ES-I3 (cell line): ENCODE results near the gene NF1.
"Not testable (repeated sequence)": the region's sequence is repeated elsewhere in the genome, so short reads cannot be mapped to it uniquely, and the experiment has no call there.

Source experiments
- H3K36me3 ChIP-seq: 2 replicates; pipeline ENCODE4 v1.6.1; 2013; ENCODE audit warnings: mild to moderate bottlenecking, low read length, control low read depth, moderate library complexity; ENCODE audit not compliant: insufficient read depth
- H3K4me1 ChIP-seq: 2 replicates; pipeline ENCODE4 v1.6.1; 2013; ENCODE audit warnings: mild to moderate bottlenecking, control low read depth, low read length; ENCODE audit not compliant: insufficient read depth
- H3K9ac ChIP-seq: 2 replicates; pipeline ENCODE4 v1.6.1; 2013; ENCODE audit warnings: low read depth, mild to moderate bottlenecking, low read length, moderate library complexity
- H3K9me3 ChIP-seq: 2 replicates; pipeline ENCODE4 v1.6.1; 2013; ENCODE audit warnings: mild to moderate bottlenecking, low read length, moderate library complexity; ENCODE audit not compliant: control insufficient read depth, insufficient read depth

NF1 gene

GRCh38 chr17:31374503-31374902 lies 279.7 kb downstream of the NF1 start:
- Histone ChIP-seq H3K9ac (no peak overlapping the region), H3K9me3 (no peaks in the 10 kb centered on the region), H3K36me3 (no peaks in the 10 kb centered on the region), H3K4me1 (peaks cover 9% of the 10 kb centered on the region)

DNA sequence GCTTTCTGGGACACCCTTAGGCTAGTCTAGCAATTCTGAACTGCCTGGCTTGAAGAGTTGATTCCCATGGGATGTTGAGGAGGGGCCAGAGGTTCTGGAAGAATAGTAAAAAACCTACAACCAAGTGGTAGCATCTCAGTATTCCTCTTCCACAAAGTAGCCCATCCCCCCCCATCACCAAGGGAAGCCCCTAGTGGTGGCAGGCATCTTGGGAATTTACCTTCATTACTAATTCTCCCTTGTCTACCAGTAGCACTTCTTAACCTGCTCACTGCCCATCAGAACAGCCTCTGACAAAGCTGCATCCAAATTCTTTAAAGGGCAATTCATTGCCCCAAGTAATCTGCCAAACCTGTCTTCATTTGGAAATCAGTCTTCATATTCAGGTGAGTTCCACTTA lies 283.9 kb downstream of the NF1 start:
- Histone ChIP-seq H3K36me3 (no peaks in the 10 kb centered on the region), H3K9me3 (no peaks in the 10 kb centered on the region), H3K4me1 (peaks cover 9% of the 10 kb centered on the region), H3K9ac (no peak overlapping the region)

DNA sequence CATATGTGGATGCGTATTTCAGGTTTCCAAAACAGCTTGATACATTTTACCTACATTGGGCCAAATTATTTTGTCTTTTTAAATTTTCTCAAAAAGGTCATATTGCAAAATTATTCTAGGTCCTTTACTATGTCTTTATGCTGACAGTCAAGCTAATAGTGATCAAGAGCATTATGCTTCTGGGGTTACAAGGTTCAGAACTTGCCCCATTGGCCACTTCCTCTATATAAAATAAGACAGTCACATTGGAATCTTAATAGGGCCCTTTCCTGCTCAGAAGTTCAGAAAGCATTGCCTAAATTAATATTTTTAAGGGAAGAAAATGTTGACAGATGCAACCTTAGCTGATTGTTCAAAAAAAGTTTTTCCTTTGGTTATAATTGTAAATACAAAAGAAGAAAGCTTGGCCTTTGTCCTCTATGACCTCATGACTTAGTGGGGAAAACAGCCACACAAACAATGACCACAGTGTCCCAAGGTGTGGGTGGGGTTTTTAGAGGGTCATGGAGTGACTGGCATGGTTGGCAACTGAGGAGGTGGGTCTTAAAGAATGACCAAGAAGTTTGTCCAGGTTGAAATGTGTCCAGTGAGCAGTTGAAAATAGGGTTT lies 284.9 kb downstream of the NF1 start:
- Histone ChIP-seq H3K9me3 (no peaks in the 10 kb centered on the region), H3K36me3 (no peaks in the 10 kb centered on the region), H3K4me1 (peaks cover 9% of the 10 kb centered on the region), H3K9ac (no peak overlapping the region)

- H3K36me3 ChIP-seq: no peaks in the 10 kb centered on the region
- H3K9ac ChIP-seq: no peak overlapping the region
- H3K9me3 ChIP-seq: no peaks in the 10 kb centered on the region
- peaks cover 9% of the 10 kb centered on the region for H3K4me1 ChIP-seq
Observed at GRCh38 chr17:31381165-31381668, 286.4 kb downstream of the NF1 start.

DNA sequence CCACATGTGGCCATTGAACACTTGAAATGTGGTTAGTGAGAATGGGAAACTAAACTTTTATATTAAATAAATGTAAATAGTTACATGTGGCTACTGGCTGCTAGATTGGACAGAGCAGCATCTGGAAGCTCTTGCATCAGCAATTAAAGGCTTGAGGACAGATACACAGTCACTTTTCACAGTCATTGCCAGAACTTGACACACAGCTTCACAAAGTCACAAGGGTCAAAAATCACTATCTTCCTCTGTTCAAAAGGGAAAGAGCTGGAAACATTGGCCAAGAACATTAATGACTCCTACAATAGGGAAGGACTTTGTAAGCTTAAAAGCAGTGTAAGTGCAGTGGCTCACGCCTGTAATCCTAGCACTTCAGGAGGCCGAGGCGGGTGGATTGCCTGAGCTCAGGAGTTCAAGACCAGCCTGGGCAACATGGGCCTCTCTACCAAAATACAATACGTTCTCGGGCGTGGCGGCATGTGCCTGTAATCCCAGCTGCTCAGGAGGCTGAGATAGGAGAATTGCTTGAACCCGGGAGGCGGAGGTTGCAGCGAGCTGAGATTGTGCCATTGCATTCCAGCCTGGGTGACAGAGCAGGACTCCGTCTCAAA lies 288.0 kb downstream of the NF1 start:
- H3K36me3 ChIP-seq, H3K9me3 ChIP-seq, H3K4me1 ChIP-seq, H3K9ac ChIP-seq: not testable (repeated sequence)

DNA sequence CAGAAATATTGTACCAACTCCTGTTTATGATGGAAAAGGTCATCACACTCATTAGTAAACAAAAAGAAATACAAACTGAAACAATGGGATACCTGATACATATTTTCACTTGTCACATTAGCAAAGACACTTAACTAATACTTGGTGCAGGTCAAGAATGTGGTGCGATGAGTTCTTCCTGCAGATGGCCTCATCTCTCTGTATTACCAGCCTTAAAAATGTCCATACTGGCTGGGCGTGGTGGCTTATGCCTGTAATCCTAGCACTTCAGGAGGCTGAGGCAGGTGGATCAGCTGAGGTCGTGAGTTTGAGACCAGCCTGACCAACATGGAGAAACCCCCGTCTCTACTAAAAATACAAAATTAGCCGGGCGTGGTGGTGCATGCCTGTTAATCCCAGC lies 288.7 kb downstream of the NF1 start:
- H3K4me1 ChIP-seq, H3K9me3 ChIP-seq, H3K9ac ChIP-seq, H3K36me3 ChIP-seq: not testable (repeated sequence)

DNA sequence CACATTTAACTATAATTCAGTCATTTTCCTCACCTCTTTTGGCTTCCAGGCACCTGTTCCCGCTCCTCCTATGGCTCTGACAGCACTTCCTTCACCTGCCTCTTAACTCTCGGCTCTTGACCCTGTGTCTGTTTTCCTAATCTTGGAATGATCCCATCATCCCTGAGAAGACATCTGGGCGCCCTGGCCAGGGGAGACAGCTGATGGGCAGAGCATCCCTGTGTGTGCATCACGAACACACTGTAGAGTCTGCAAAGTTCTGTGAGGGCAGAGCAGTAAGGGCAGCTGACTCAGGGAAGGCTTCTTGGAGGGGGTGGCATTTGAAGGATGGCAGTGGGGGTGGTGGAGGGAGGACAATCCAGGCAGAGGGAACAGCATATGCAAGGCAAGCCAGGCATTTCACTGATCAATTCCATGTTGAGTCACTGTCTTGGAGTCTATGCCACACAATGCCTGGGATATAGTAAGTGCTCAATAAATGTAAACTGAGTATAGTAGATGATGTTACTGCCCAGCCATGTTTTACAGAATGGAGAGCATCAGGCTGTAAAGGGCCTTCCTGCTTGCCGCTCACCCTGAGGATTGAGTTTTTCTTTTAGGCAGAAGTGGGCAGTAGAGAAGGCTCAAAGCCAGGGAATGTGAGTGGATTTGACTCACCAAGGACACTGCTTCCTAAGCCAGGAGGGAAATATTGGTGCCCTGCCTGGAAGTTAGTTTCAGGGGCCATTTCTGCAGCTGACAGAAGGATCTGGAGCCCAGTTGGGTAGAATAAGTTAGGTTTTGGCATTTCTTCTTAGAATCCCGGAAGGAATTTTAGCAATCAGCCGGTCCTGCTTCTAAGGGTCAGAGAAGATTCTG lies 290.9 kb downstream of the NF1 start:
- Histone ChIP-seq H3K36me3 (no peaks in the 10 kb centered on the region), H3K4me1 (no peaks in the 10 kb centered on the region), H3K9ac (no peak overlapping the region), H3K9me3 (no peaks in the 10 kb centered on the region)

DNA sequence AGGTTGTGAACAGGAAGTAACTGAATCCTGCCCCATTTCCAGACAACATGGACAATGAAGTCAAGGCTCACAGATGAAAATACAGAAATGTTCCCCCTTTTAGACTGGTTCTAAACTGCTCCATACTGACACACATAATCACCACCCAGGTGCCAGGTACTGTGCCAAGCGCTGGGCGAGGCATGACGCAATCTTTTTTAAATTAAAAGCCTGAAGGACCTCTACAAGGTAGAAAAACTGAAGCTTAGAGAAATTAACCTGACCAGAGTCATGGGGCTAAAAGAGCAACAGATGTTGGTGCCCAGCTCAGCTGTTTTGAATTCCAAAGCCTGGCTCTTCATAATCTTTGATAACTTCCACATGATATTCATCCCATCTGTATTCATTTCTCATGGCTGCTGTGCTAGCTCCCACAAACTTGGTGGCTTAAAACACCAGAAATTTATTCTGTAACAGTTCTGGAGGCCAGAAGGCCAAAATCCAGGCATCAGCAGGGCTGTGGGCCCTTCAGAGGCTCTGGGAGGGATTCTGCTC lies 291.8 kb downstream of the NF1 start:
- Histone ChIP-seq H3K36me3 (no peaks in the 10 kb centered on the region), H3K4me1 (no peaks in the 10 kb centered on the region), H3K9ac (no peak overlapping the region), H3K9me3 (no peaks in the 10 kb centered on the region)

DNA sequence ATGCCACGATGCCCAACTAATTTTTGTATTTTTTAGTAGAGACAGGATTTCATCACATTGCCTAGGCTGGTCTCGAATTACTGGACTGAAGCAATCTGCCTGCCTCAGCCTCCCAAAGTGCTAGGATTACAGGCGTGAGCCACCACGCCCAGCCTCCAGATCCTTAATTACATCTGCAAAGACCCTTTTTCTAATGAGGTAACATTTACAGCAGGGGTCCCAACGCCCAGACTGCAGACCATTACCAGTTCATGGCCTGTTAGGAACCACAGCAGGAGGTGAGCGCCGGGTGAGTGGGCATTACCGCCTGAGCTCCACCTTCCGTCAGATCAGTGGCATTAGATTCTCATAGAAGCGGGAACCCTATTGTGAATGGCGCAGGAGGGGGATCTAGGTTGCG lies 292.7 kb downstream of the NF1 start:
- no peaks in the 10 kb centered on the region for H3K36me3 ChIP-seq
- H3K9ac ChIP-seq: no peak overlapping the region
- no peaks in the 10 kb centered on the region for H3K4me1 ChIP-seq
- H3K9me3 ChIP-seq: no peaks in the 10 kb centered on the region

DNA sequence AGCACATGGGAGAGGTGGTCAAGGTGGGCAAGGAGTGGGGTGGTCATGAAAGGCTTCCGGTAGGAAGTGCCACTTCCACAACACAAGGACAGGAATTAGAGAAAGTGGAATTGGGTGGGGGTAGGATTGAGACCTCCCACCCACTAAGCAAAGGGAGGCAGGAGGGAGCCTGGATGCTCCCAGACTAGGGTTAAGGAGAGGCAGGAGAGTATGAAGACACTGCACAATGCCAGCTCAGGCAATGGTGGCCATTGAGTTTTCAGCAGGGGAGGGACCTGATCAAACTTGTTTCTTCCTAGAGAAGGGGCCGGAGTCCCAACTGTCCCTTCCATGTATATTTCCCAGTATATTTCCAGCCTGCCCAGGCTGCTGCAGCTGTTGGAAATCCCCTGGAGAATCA lies 293.6 kb downstream of the NF1 start:
- no peak overlapping the region for H3K9ac ChIP-seq
- no peaks in the 10 kb centered on the region for H3K4me1 ChIP-seq
- H3K9me3 ChIP-seq: no peaks in the 10 kb centered on the region
- H3K36me3 ChIP-seq: no peaks in the 10 kb centered on the region

DNA sequence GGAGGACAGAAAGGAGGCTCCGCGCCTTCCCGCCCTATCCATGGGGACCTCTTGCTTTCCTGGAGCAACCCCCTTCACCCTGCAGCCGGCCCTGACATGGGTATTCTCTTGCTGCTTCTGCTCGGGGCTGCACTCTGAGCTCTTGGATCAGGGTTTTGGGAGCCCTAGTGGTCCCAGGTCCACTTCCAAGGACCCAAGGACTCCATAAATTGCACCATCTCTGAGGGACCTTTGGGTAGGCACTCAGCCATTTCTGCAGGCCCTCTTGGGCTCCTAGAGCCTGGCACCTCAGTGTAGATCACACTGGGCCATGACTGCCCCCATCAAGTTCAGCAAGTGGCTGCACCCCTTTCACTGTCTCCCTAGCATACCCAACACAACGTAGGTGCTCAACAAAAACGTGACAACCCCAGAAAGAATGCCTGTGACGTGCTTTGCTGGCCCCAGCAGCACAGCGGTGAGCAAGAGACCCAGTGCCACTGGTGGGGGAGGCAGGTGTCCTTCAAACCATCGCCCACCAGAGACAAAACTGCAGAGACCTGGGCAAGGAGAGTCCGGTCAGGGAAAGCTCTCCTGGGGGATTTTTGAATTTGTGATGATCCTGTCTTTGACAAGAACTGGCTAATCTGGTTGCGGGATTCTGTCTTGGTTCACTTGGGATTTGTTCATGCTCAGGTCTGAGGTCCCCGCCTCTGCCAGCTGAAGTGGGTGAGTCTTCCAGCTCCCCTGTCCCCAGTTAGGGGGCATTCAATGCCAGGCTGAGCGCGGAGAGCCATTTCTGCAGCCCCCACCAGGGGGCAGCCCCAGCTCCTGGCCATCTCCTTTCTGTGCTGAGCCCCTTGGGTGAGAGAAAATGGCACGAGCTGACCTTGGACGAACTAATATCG lies 294.2 kb downstream of the NF1 start:
- Histone ChIP-seq H3K4me1 (no peaks in the 10 kb centered on the region), H3K9me3 (no peaks in the 10 kb centered on the region)

GRCh38 chr17:31389657-31390381 lies 295.0 kb downstream of the NF1 start:
- H3K9ac ChIP-seq: peak overlapping the region; percentile 62; the same call in 1 of the 2 replicates
- H3K4me1 ChIP-seq: no peaks in the 10 kb centered on the region
- H3K9me3 ChIP-seq: no peaks in the 10 kb centered on the region
- H3K36me3 ChIP-seq: no peaks in the 10 kb centered on the region

More for the DNA sequence above, 294.2 kb downstream of the NF1 start:
- H3K36me3 ChIP-seq: no peaks in the 10 kb centered on the region
- peak overlapping the region; percentile 62; the same call in 1 of the 2 replicates for H3K9ac ChIP-seq

GRCh38 chr17:31390426-31390747 lies 295.6 kb downstream of the NF1 start:
- no peaks in the 10 kb centered on the region for H3K36me3 ChIP-seq
- peak overlapping the region; percentile 62; the same call in 1 of the 2 replicates for H3K9ac ChIP-seq
- H3K4me1 ChIP-seq: no peaks in the 10 kb centered on the region
- H3K9me3 ChIP-seq: no peaks in the 10 kb centered on the region
